HepG2 (cell line): ENCODE results near the gene TUBA4A. TPM values are rescaled to one million over a fixed set of nuclear protein-coding genes. Genes with fewer than 3 reads are reported as not detected.
A peak's percentile ranks its signal among the peaks of the same experiment; 100 is the strongest.

Experiments used
- CBX1 ChIP-seq: IDR thresholded peaks from one replicate; pipeline ENCODE4 v1.6.1; 2016; ENCODE audit warnings: antibody characterized with exemption, low read depth
- FOXO1 ChIP-seq: sonication (generic); formaldehyde crosslinking; IDR thresholded peaks from 2 replicates; pipeline ENCODE4 v1.4.0; 2020; ENCODE audit warnings: missing genetic modification reagents
- HES4 ChIP-seq: sonication (generic); formaldehyde crosslinking; IDR thresholded peaks from 2 replicates; pipeline ENCODE4 v1.9.0; 2021; ENCODE audit warnings: mild to moderate bottlenecking, missing genetic modification reagents, borderline replicate concordance
- HNRNPH1 ChIP-seq: fragments of 200-400 bp; formaldehyde crosslinking; optimal IDR thresholded peaks from 2 replicates; pipeline ENCODE3; 2017; ENCODE audit warnings: mild to moderate bottlenecking, low read depth, low read length
- MAZ ChIP-seq, 2 experiments: sonication (generic) in 1 of 2; formaldehyde crosslinking in 1 of 2; IDR thresholded peaks; 2 replicates each; pipeline versions ENCODE4 v1.5.0 to v1.6.1; 2012 to 2020; ENCODE audit warnings: low read depth in 2 of 2, mild to moderate bottlenecking in 2 of 2, borderline replicate concordance in 1 of 2, improper control_type of control experiment in 1 of 2, low read length in 1 of 2, missing genetic modification reagents in 1 of 2, moderate library complexity in 1 of 2
- MEF2D ChIP-seq: sonication (generic); formaldehyde crosslinking; IDR thresholded peaks from 2 replicates; pipeline ENCODE4 v1.5.1; 2020; ENCODE audit warnings: mild to moderate bottlenecking, missing genetic modification reagents
- MXI1 ChIP-seq: IDR thresholded peaks from 3 replicates; pipeline ENCODE4 v1.6.1; 2012; ENCODE audit warnings: low read depth, low read length, inconsistent platforms, borderline replicate concordance
- PRPF4 ChIP-seq: fragments of 200-400 bp; formaldehyde crosslinking; IDR thresholded peaks from 2 replicates; pipeline ENCODE4 v1.6.1; 2016; ENCODE audit warnings: low read length, low read depth; ENCODE audit not compliant: poor library complexity, severe bottlenecking
- SETDB1 ChIP-seq: sonication (generic); formaldehyde crosslinking; IDR thresholded peaks from 2 replicates; pipeline ENCODE4 v1.5.1; 2020; ENCODE audit warnings: missing genetic modification reagents, mild to moderate bottlenecking, borderline replicate concordance
- SIX1 ChIP-seq: sonication (generic); formaldehyde crosslinking; IDR thresholded peaks from 2 replicates; pipeline ENCODE4 v1.4.0; 2020; ENCODE audit warnings: missing genetic modification reagents, borderline replicate concordance
- ZNF460 ChIP-seq: sonication (generic); formaldehyde crosslinking; IDR thresholded peaks from 2 replicates; pipeline ENCODE4 v1.5.1; 2020; ENCODE audit warnings: missing genetic modification reagents, mild to moderate bottlenecking, borderline replicate concordance
- ZNF558 ChIP-seq: sonication (generic); formaldehyde crosslinking; IDR thresholded peaks from 2 replicates; pipeline ENCODE4 v1.9.0; 2022; ENCODE audit warnings: mild to moderate bottlenecking, missing genetic modification reagents, borderline replicate concordance
- ZSCAN31 ChIP-seq: sonication (generic); formaldehyde crosslinking; IDR thresholded peaks from 2 replicates; pipeline ENCODE4 v1.5.0; 2020; ENCODE audit warnings: low read depth, mild to moderate bottlenecking, missing genetic modification reagents
- polyA plus RNA-seq, 8 experiments: library from polyadenylated mRNA; depleted of rRNA in 3 of 8; stranded (reverse) in 7 of 8; unstranded in 1 of 8; fragments of >200 nt; fragmentation: Illumina TruSeq in 4 of 8; extraction: Trizol in 4 of 8; gene quantifications; 2 replicates each; pipeline versions ENCODE4 v1.2.1 to v1.2.3, GENCODE V29; 2011 to 2016; ENCODE audit warnings: low read depth in 4 of 8, missing spikeins in 1 of 8, mixed read lengths in 1 of 8; ENCODE audit not compliant: insufficient read depth in 1 of 8
- total RNA-seq, 5 experiments: library from RNA; depleted of rRNA; stranded (reverse); fragments of >200 nt; fragmentation: Illumina TruSeq; extraction: Trizol; gene quantifications; 2 replicates each; pipeline ENCODE4 v1.2.3, GENCODE V29; 2016; ENCODE audit warnings: low read depth in 1 of 5
- TF ChIP-seq, protein P1 (sequence below): sonication (generic); formaldehyde crosslinking; IDR thresholded peaks from 2 replicates; pipeline ENCODE4 v1.5.1; 2020; ENCODE audit warnings: missing genetic modification reagents, mild to moderate bottlenecking, borderline replicate concordance
- TF ChIP-seq, protein P2 (sequence below): sonication (generic); formaldehyde crosslinking; IDR thresholded peaks from 2 replicates; pipeline ENCODE4 v1.5.1; 2020; ENCODE audit warnings: missing genetic modification reagents, mild to moderate bottlenecking, borderline replicate concordance
- TF ChIP-seq, protein P3 (sequence below): sonication (generic); formaldehyde crosslinking; IDR thresholded peaks from 2 replicates; pipeline ENCODE4 v1.9.0; 2021; ENCODE audit warnings: mild to moderate bottlenecking, missing genetic modification reagents

Gene TUBA4A
- total and polyA plus RNA-seq, 2 of the 13 experiments (the other 11 are each of a cell fraction or from before 2014, with no cell fraction given) = 1.3 to 12.7 TPM

DNA sequence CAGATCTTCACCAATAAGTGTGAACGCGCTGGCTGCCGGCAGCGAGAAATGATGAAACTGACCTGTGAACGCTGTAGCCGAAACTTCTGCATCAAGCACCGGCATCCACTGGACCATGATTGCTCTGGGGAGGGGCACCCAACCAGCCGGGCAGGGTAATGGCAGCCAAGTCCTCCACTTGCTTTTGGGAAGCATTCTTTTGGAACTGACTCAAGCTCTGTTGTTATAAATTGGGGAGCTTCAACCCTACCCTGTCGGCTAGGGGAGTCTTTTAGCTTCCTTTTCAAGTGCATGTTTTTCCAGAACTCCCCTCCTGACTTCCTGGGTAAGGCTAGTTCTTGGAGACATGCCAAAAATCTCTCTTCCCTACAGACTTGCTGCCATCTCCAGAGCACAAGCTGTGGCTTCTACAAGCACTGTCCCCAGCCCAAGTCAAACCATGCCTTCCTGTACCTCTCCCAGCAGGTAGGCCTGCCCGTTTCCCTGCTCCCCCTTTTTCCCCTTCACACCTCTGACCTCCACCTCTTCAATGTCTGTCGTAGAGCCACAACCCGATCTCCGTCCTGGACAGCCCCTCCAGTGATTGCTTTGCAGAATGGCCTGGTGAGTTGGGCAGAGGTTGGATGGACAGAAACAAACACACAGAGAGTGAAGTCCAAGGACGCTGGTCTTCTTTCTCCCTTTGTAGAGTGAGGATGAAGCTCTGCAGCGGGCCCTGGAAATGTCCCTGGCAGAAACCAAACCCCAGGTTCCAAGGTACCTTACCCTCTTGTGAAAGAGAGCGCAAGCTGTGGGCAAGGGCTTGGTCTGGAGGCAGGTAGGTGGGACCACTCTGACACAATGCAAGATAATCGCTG lies 45.6 kb downstream of the TUBA4A start (continued):
- TF ChIP-seq SIX1 (CRISPR knock-in tag) = 0 out of 2 replicates have a peak, but pooled peaks have one; percentile 55
- peak; percentile 91 for TF ChIP-seq FOXO1
- TF ChIP-seq ZSCAN31 (CRISPR knock-in tag) = 0 out of 2 replicates have a peak, but pooled peaks have one; percentile 22
- TF ChIP-seq, protein P1, sequence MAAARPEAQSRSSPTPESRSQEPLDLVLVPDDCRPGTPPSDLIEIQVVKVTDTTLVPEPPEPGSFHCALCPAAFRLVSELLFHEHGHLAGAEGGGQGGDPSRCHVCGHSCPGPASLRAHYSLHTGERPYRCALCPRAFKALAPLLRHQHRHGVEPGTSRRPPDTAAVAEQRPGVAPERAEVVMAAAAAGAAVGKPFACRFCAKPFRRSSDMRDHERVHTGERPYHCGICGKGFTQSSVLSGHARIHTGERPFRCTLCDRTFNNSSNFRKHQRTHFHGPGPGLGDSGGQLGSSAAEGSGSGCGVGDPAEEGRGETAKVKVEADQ (CRISPR knock-in tag) = peak; percentile 65; the same call in 1 of the 2 replicates
- peak; percentile 52; the same call in 1 of the 3 replicates for TF ChIP-seq MXI1
- TF ChIP-seq, protein P2, sequence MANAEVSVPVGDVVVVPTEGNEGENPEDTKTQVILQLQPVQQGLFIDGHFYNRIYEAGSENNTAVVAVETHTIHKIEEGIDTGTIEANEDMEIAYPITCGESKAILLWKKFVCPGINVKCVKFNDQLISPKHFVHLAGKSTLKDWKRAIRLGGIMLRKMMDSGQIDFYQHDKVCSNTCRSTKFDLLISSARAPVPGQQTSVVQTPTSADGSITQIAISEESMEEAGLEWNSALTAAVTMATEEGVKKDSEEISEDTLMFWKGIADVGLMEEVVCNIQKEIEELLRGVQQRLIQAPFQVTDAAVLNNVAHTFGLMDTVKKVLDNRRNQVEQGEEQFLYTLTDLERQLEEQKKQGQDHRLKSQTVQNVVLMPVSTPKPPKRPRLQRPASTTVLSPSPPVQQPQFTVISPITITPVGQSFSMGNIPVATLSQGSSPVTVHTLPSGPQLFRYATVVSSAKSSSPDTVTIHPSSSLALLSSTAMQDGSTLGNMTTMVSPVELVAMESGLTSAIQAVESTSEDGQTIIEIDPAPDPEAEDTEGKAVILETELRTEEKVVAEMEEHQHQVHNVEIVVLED (CRISPR knock-in tag) = peak; percentile 59
- no peak for TF ChIP-seq MAZ (IDR thresholded peaks at IDR 0.05; ENCODE audit: borderline replicate concordance, low read depth, low read length)
- no peak for TF ChIP-seq MAZ (CRISPR knock-in tag; IDR thresholded peaks at IDR 0.05; ENCODE audit: low read depth)
- TF ChIP-seq SETDB1 (CRISPR knock-in tag) = no peak
- no peak; the same call in 1 of the 2 replicates for TF ChIP-seq ZNF460 (CRISPR knock-in tag)
- no peak for TF ChIP-seq PRPF4
- TF ChIP-seq MEF2D (CRISPR knock-in tag) = peak; percentile 84
- TF ChIP-seq ZNF558 (CRISPR knock-in tag) = no peak
- peak; percentile 75 for TF ChIP-seq HNRNPH1
- TF ChIP-seq HES4 (CRISPR knock-in tag) = no peak
- TF ChIP-seq CBX1 = peak; percentile 9
- TF ChIP-seq, protein P3, sequence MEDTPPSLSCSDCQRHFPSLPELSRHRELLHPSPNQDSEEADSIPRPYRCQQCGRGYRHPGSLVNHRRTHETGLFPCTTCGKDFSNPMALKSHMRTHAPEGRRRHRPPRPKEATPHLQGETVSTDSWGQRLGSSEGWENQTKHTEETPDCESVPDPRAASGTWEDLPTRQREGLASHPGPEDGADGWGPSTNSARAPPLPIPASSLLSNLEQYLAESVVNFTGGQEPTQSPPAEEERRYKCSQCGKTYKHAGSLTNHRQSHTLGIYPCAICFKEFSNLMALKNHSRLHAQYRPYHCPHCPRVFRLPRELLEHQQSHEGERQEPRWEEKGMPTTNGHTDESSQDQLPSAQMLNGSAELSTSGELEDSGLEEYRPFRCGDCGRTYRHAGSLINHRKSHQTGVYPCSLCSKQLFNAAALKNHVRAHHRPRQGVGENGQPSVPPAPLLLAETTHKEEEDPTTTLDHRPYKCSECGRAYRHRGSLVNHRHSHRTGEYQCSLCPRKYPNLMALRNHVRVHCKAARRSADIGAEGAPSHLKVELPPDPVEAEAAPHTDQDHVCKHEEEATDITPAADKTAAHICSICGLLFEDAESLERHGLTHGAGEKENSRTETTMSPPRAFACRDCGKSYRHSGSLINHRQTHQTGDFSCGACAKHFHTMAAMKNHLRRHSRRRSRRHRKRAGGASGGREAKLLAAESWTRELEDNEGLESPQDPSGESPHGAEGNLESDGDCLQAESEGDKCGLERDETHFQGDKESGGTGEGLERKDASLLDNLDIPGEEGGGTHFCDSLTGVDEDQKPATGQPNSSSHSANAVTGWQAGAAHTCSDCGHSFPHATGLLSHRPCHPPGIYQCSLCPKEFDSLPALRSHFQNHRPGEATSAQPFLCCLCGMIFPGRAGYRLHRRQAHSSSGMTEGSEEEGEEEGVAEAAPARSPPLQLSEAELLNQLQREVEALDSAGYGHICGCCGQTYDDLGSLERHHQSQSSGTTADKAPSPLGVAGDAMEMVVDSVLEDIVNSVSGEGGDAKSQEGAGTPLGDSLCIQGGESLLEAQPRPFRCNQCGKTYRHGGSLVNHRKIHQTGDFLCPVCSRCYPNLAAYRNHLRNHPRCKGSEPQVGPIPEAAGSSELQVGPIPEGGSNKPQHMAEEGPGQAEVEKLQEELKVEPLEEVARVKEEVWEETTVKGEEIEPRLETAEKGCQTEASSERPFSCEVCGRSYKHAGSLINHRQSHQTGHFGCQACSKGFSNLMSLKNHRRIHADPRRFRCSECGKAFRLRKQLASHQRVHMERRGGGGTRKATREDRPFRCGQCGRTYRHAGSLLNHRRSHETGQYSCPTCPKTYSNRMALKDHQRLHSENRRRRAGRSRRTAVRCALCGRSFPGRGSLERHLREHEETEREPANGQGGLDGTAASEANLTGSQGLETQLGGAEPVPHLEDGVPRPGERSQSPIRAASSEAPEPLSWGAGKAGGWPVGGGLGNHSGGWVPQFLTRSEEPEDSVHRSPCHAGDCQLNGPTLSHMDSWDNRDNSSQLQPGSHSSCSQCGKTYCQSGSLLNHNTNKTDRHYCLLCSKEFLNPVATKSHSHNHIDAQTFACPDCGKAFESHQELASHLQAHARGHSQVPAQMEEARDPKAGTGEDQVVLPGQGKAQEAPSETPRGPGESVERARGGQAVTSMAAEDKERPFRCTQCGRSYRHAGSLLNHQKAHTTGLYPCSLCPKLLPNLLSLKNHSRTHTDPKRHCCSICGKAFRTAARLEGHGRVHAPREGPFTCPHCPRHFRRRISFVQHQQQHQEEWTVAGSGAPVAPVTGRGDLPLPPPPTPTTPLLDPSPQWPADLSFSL (CRISPR knock-in tag) = no peak
